ENCODE results near the gene LRRC28. TPM values are rescaled to one million over a fixed set of nuclear protein-coding genes. Genes with fewer than 3 reads are reported as not detected.
A peak's percentile ranks its signal among the peaks of the same experiment; 100 is the strongest.

LRRC28 gene
- total and polyA plus RNA-seq, 2 donors (not counting 1 experiment from before 2014, with no cell fraction given): 20.1 to 23.8 TPM

- TF ChIP-seq CTCF (conservative IDR thresholded peaks at IDR 0.05 in 1 of 2, IDR thresholded peaks at IDR 0.05 in 1 of 2; ENCODE audit: low read depth in 1 of 2, low read length in 2 of 2): no peak
- TF ChIP-seq EZH2 (IDR thresholded peaks at IDR 0.05; ENCODE audit: low read length, missing control alignments): no peak
- H3K4me2 ChIP-seq (ENCODE audit: extremely low read depth, insufficient read depth, low read length): no peak overlapping the region
- no peaks in the 10 kb centered on the region for H3K27me3 ChIP-seq (ENCODE audit: control insufficient read depth, insufficient read depth, low read length)
- H3K9ac ChIP-seq (ENCODE audit: insufficient read depth, low read length): no peak overlapping the region
- peak in 1 of 2 donors; percentile 28 for DNase-seq (ENCODE audit: low read depth in 2 of 2)
- H3K36me3 ChIP-seq (ENCODE audit: control insufficient read depth, insufficient read depth, low read length): no peaks in the 10 kb centered on the region
- no peak overlapping the region for H3K4me3 ChIP-seq (replicated peaks in 1 of 4; ENCODE audit: control extremely low read depth in 1 of 4, insufficient read depth in 1 of 4, low read depth in 3 of 4, low read length in 4 of 4)
- H3K9me3 ChIP-seq (ENCODE audit: control insufficient read depth, insufficient read depth, low read depth, low read length): no peaks in the 10 kb centered on the region
- no peaks in the 10 kb centered on the region for H4K20me1 ChIP-seq (ENCODE audit: control insufficient read depth, extremely low read depth, insufficient read depth, low read length)
- H2AFZ ChIP-seq (ENCODE audit: low read length): peak overlapping the region; percentile 63
- H3K4me1 ChIP-seq (ENCODE audit: control insufficient read depth, extremely low read depth, insufficient read depth, low read length): peaks cover 4% of the 10 kb centered on the region
- no peak overlapping the region for H3K27ac ChIP-seq (ENCODE audit: insufficient read depth, low read length)
- H3K79me2 ChIP-seq (ENCODE audit: control insufficient read depth, insufficient read depth, low read length): no peaks in the 10 kb centered on the region
Observed at GRCh38 chr15:99433757-99434450, 182.6 kb downstream of the LRRC28 start.

GRCh38 chr15:99434506-99435112 lies 183.3 kb downstream of the LRRC28 start:
- Histone ChIP-seq H3K9me3 (ENCODE audit: control insufficient read depth, insufficient read depth, low read depth, low read length) (no peaks in the 10 kb centered on the region), H2AFZ (ENCODE audit: low read length) (peak overlapping the region; percentile 4), H3K27ac (ENCODE audit: insufficient read depth, low read length) (no peak overlapping the region), H3K9ac (ENCODE audit: insufficient read depth, low read length) (no peak overlapping the region), H3K36me3 (ENCODE audit: control insufficient read depth, insufficient read depth, low read length) (no peaks in the 10 kb centered on the region), H3K27me3 (ENCODE audit: control insufficient read depth, insufficient read depth, low read length) (no peaks in the 10 kb centered on the region), H4K20me1 (ENCODE audit: control insufficient read depth, extremely low read depth, insufficient read depth, low read length) (no peaks in the 10 kb centered on the region), H3K4me3 (replicated peaks in 1 of 4; ENCODE audit: control extremely low read depth in 1 of 4, insufficient read depth in 1 of 4, low read depth in 3 of 4, low read length in 4 of 4) (no peak overlapping the region), H3K4me1 (ENCODE audit: control insufficient read depth, extremely low read depth, insufficient read depth, low read length) (peaks cover 4% of the 10 kb centered on the region), H3K79me2 (ENCODE audit: control insufficient read depth, insufficient read depth, low read length) (no peaks in the 10 kb centered on the region), H3K4me2 (ENCODE audit: extremely low read depth, insufficient read depth, low read length) (no peak overlapping the region)
- DNase-seq (ENCODE audit: low read depth in 2 of 2): no peak
- TF ChIP-seq EZH2 (IDR thresholded peaks at IDR 0.05; ENCODE audit: low read length, missing control alignments): no peak

GRCh38 chr15:99435113-99435695 lies 183.9 kb downstream of the LRRC28 start:
- Histone ChIP-seq H3K4me2 (ENCODE audit: extremely low read depth, insufficient read depth, low read length) (peak overlapping the region; percentile 19), H3K27ac (ENCODE audit: insufficient read depth, low read length) (no peak overlapping the region)

More at GRCh38 chr15:99435113-99435695, 183.9 kb downstream of the LRRC28 start:
- no peak overlapping the region for H2AFZ ChIP-seq (ENCODE audit: low read length)
- H3K9ac ChIP-seq (ENCODE audit: insufficient read depth, low read length): no peak overlapping the region
- H4K20me1 ChIP-seq (ENCODE audit: control insufficient read depth, extremely low read depth, insufficient read depth, low read length): no peaks in the 10 kb centered on the region
- H3K79me2 ChIP-seq (ENCODE audit: control insufficient read depth, insufficient read depth, low read length): no peaks in the 10 kb centered on the region
- H3K9me3 ChIP-seq (ENCODE audit: control insufficient read depth, insufficient read depth, low read depth, low read length): no peaks in the 10 kb centered on the region
- DNase-seq (ENCODE audit: low read depth in 2 of 2): no peak
- TF ChIP-seq EZH2 (IDR thresholded peaks at IDR 0.05; ENCODE audit: low read length, missing control alignments): no peak
- TF ChIP-seq CTCF (conservative IDR thresholded peaks at IDR 0.05 in 1 of 2, IDR thresholded peaks at IDR 0.05 in 1 of 2; ENCODE audit: low read depth in 1 of 2, low read length in 2 of 2): peak in 1 of 2 donors; percentile 1
- H3K4me3 ChIP-seq (replicated peaks in 1 of 4; ENCODE audit: control extremely low read depth in 1 of 4, insufficient read depth in 1 of 4, low read depth in 3 of 4, low read length in 4 of 4): no peak overlapping the region
- no peaks in the 10 kb centered on the region for H3K27me3 ChIP-seq (ENCODE audit: control insufficient read depth, insufficient read depth, low read length)
- H3K36me3 ChIP-seq (ENCODE audit: control insufficient read depth, insufficient read depth, low read length): no peaks in the 10 kb centered on the region
- H3K4me1 ChIP-seq (ENCODE audit: control insufficient read depth, extremely low read depth, insufficient read depth, low read length): peaks cover 4% of the 10 kb centered on the region
